B cell (primary cell): ENCODE results near the gene CLCN5. TPM values are rescaled to one million over a fixed set of nuclear protein-coding genes. Genes with fewer than 3 reads are reported as not detected.

ENCODE experiments used
- ATAC-seq: fragments of 200-7000 bp; cut with Tn5 transposase; one replicate; pipeline ENCODE4 v1.10.0; 2021; ENCODE audit warnings: low read depth, mild to moderate bottlenecking, moderate number of reproducible peaks, moderate library complexity
- CTCF ChIA-PET: fragments of 350-600 bp; sonication (Branson Sonifier 250); formaldehyde crosslinking; loops from one replicate; lab custom pipeline; 2021; ENCODE audit warnings: antibody characterized with exemption, inconsistent platforms; lab: Charles Lee
- POLR2A ChIA-PET: fragments of 350-600 bp; sonication (Branson Sonifier 250); formaldehyde crosslinking; loops from one replicate; lab custom pipeline; 2021; ENCODE audit warnings: antibody characterized with exemption; lab: Charles Lee
- DNase-seq: peaks from one replicate; pipeline ENCODE4 v3.0.0; 2013
- H2AFZ ChIP-seq: 2 replicates; pipeline ENCODE4 v1.6.1; 2012; ENCODE audit warnings: mild to moderate bottlenecking, low read depth, low read length; ENCODE audit not compliant: insufficient read depth, poor library complexity, severe bottlenecking
- H3K27ac ChIP-seq, 2 donors: 1 replicate in 1 of 2; 2 replicates in 1 of 2; pipeline ENCODE4 v1.5.1; 2012 to 2013; ENCODE audit warnings: low read length in 2 of 2, mild to moderate bottlenecking in 2 of 2, moderate library complexity in 1 of 2
- H3K27me3 ChIP-seq, 4 experiments: fragments of 200-600 bp in 1 of 4; sonication (generic) in 1 of 4; replicated peaks in 1 of 4; 1 replicate in 2 of 4; 2 replicates in 2 of 4; pipeline versions ENCODE4 v1.6.1 to v1.7.0; 2013 to 2016; ENCODE audit warnings: low read length in 3 of 4, mild to moderate bottlenecking in 2 of 4, mixed read lengths in 1 of 4, moderate library complexity in 1 of 4; ENCODE audit not compliant: insufficient read depth in 4 of 4, control insufficient read depth in 3 of 4; ENCODE audit errors: control extremely low read depth in 1 of 4
- H3K36me3 ChIP-seq, 2 experiments: replicated peaks in 1 of 2; 1 replicate in 1 of 2; 2 replicates in 1 of 2; pipeline versions ENCODE4 v1.6.1 to v1.7.1; 2013; ENCODE audit warnings: low read length in 1 of 2; ENCODE audit not compliant: insufficient read depth in 2 of 2, control insufficient read depth in 1 of 2; ENCODE audit errors: control extremely low read depth in 1 of 2, extremely low read depth in 1 of 2
- H3K4me1 ChIP-seq, 2 donors: fragments of 200-600 bp in 1 of 2; sonication (generic) in 1 of 2; 1 replicate in 1 of 2; 2 replicates in 1 of 2; pipeline versions ENCODE4 v1.5.1 to v1.6.1; 2013 to 2017; ENCODE audit warnings: low read length in 2 of 2; ENCODE audit not compliant: control insufficient read depth in 2 of 2, insufficient read depth in 2 of 2
- H3K4me2 ChIP-seq: replicated peaks from 2 replicates; pipeline ENCODE3; 2012; ENCODE audit warnings: mild to moderate bottlenecking, low read depth, low read length; ENCODE audit not compliant: poor library complexity, severe bottlenecking
- H3K4me3 ChIP-seq, 5 experiments: fragments of 200-600 bp in 1 of 5; sonication (generic) in 1 of 5; 1 replicate in 3 of 5; 2 replicates in 2 of 5; pipeline versions ENCODE4 v1.5.1 to v1.7.0; 2011 to 2016; ENCODE audit warnings: low read length in 4 of 5, mild to moderate bottlenecking in 4 of 5, low read depth in 2 of 5, control low read depth in 1 of 5, moderate library complexity in 1 of 5; ENCODE audit not compliant: insufficient read depth in 1 of 5; ENCODE audit errors: control extremely low read depth in 1 of 5, extremely low read depth in 1 of 5
- H3K79me2 ChIP-seq: fragments of 200-600 bp; sonication (generic); one replicate; pipeline ENCODE4 v1.6.0; 2016; ENCODE audit warnings: low read length; ENCODE audit not compliant: control insufficient read depth, insufficient read depth
- H3K9ac ChIP-seq: fragments of 200-600 bp; sonication (generic); 2 replicates; pipeline ENCODE4 v1.6.1; 2017; ENCODE audit warnings: mild to moderate bottlenecking, low read length, moderate library complexity
- H3K9me3 ChIP-seq, 3 donors: one replicate each; pipeline versions ENCODE4 v1.6.1 to v1.7.1; 2013; ENCODE audit warnings: low read length in 2 of 3; ENCODE audit not compliant: control insufficient read depth in 2 of 3, insufficient read depth in 1 of 3; ENCODE audit errors: control extremely low read depth in 1 of 3
- H4K20me1 ChIP-seq: 2 replicates; pipeline ENCODE4 v1.6.0; 2012; ENCODE audit warnings: mild to moderate bottlenecking, low read length; ENCODE audit not compliant: insufficient read depth, control insufficient read depth, poor library complexity, severe bottlenecking
- H3K27ac Mint-ChIP-seq: one replicate; pipeline ENCODE4 v1.8.0; 2021; ENCODE audit warnings: mixed read lengths
- H3K27me3 Mint-ChIP-seq: one replicate; pipeline ENCODE4 v1.8.0; 2021; ENCODE audit warnings: mixed read lengths
- H3K4me1 Mint-ChIP-seq: one replicate; pipeline ENCODE4 v1.8.0; 2021; ENCODE audit warnings: mixed read lengths
- H3K4me3 Mint-ChIP-seq: one replicate; pipeline ENCODE4 v1.8.0; 2021; ENCODE audit warnings: mixed read lengths
- H3K9me3 Mint-ChIP-seq: one replicate; pipeline ENCODE4 v1.8.0; 2022; ENCODE audit warnings: mixed read lengths; ENCODE audit not compliant: insufficient read depth
- CTCF ChIP-seq: fragments of 200-600 bp; IDR thresholded peaks from one replicate; pipeline ENCODE4 v1.8.0; 2022; ENCODE audit warnings: antibody characterized with exemption, mild to moderate bottlenecking
- EZH2 ChIP-seq: IDR thresholded peaks from 2 replicates; pipeline ENCODE4 v1.6.1; 2012; ENCODE audit warnings: borderline replicate concordance, low read depth, mild to moderate bottlenecking, moderate library complexity, low read length; ENCODE audit not compliant: insufficient read depth, poor library complexity, severe bottlenecking
- WGBS: methylation state at CpG from one replicate; pipeline ENCODE4 v1.1.5; 2013; ENCODE audit warnings: missing lambda C conversion rate; ENCODE audit not compliant: insufficient coverage; 5-methylcytosine and 5-hydroxymethylcytosine counted together
- intact Hi-C: fragments of 100-400 bp; cut with micrococcal nuclease; formaldehyde crosslinking; loops from one replicate; pipeline ENCODE4 v1.10.0; 2022
- polyA plus RNA-seq: library from polyadenylated mRNA; depleted of rRNA; stranded (reverse); fragments of >200 nt; gene quantifications from 2 replicates; pipeline ENCODE4 v1.2.3, GENCODE V29; 2012
- total RNA-seq, 2 donors: library from RNA; stranded (reverse); fragments of 120-200 nt in 1 of 2; gene quantifications; 1 replicate in 1 of 2; 2 replicates in 1 of 2; pipeline versions ENCODE4 v1.2.3 to v1.2.4, GENCODE V29; 2013 to 2022

CLCN5 gene
- total and polyA plus RNA-seq, 2 donors (not counting 1 experiment from before 2014, with no cell fraction given): 0.55 to 3.6 TPM

DNA sequence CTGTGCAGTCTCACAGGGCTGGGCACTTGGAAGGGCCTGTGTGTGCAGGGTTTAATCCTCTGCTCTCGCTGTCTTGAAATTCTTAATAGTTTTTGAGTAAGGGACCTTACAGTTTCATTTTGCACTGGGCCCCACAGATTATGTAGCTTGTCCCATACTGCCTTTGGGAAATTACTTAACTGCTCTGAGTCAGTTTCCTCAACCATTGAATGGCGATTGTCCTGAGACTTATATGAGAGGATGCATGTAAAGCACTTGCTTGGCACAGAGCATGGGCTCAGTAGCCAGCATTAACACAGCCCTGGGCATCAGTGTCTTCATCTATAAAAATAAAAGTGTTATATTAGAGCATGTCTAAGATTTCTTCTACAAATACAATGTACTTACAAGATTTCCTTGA, 55.8 kb downstream of the CLCN5 start:
- Histone ChIP-seq H3K4me1 (no peaks in the 10 kb centered on the region), H3K36me3 (no peaks in the 10 kb centered on the region), H4K20me1 (no peaks in the 10 kb centered on the region), H3K27ac (no peak overlapping the region), H3K4me3 (no peak overlapping the region), H3K27me3 (no peaks in the 10 kb centered on the region), H3K4me2 (no peak overlapping the region), H3K9ac (no peak overlapping the region), H2AFZ (no peak overlapping the region), H3K79me2 (no peaks in the 10 kb centered on the region), H3K9me3 (no peaks in the 10 kb centered on the region)
- no peak for TF ChIP-seq EZH2
- WGBS: 88% methylated on average over 1 of the region's 2 CpGs
- no peak for ATAC-seq
- Mint-ChIP-seq H3K9me3 (no peaks in the 10 kb centered on the region), H3K4me1 (peaks cover 2% of the 10 kb centered on the region), H3K4me3 (no peak overlapping the region), H3K27ac (no peak overlapping the region), H3K27me3 (no peaks in the 10 kb centered on the region)
- ChIA-PET CTCF (no interaction called here), POLR2A (no interaction called here)
- intact Hi-C loops: no loop called here
- no peak for DNase-seq

DNA sequence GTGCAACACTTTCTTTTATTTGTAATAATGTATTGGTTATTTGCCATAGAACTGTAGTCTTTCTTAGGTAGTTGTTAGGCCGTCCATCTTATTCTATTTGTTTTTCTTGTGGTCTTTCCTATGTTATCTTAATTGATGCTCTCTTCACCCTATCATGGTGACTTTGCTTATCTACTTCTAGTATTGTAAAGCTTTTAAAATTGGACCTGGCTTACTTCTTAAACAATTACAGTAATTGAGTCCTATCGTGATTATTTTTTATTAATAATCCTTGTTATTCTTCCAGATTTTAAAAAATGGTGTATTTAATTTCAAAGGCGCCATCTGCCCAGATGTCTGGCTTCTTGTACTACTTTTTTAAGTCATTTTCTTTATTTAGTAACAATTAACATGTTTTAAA, 63.7 kb downstream of the CLCN5 start:
- DNase-seq (no peak), ATAC-seq (no peak)
- no peak overlapping the region for H2AFZ ChIP-seq
- H3K79me2 ChIP-seq: no peaks in the 10 kb centered on the region
- H3K4me3 ChIP-seq: no peak overlapping the region
- intact Hi-C loops: no loop called here
- no peak overlapping the region for H3K9ac ChIP-seq
- ChIA-PET CTCF (no interaction called here), POLR2A (no interaction called here)
- H3K27me3 ChIP-seq: no peaks in the 10 kb centered on the region
- H3K9me3 ChIP-seq: no peaks in the 10 kb centered on the region
- no peak overlapping the region for H3K4me3 Mint-ChIP-seq
- TF ChIP-seq EZH2 (no peak), CTCF (no peak)
- H3K9me3 Mint-ChIP-seq: no peaks in the 10 kb centered on the region
- H3K27ac Mint-ChIP-seq: no peak overlapping the region
- no CpG with 5 or more reads among the region's 3 CpGs for WGBS
- no peaks in the 10 kb centered on the region for H3K36me3 ChIP-seq
- no peaks in the 10 kb centered on the region for H4K20me1 ChIP-seq
- no peaks in the 10 kb centered on the region for H3K4me1 ChIP-seq
- no peak overlapping the region for H3K27ac ChIP-seq
- no peak overlapping the region for H3K4me2 ChIP-seq
- no peaks in the 10 kb centered on the region for H3K4me1 Mint-ChIP-seq
- no peaks in the 10 kb centered on the region for H3K27me3 Mint-ChIP-seq
